AG04450 (cell line): ENCODE data around the gene SEMA6A. TPM values are rescaled to one million over a fixed set of nuclear protein-coding genes. Genes with fewer than 3 reads are reported as not detected.

Source experiments
- CTCF ChIA-PET: fragments of 300-600, 350-600 bp; formaldehyde crosslinking; extraction: SDS; loops from one replicate; lab custom pipeline; 2022; ENCODE audit warnings: antibody characterized with exemption, inconsistent platforms; lab: Charles Lee
- POLR2A ChIA-PET: fragments of 350-600 bp; formaldehyde crosslinking; extraction: SDS; loops from one replicate; lab custom pipeline; 2021; ENCODE audit warnings: antibody characterized with exemption, inconsistent platforms; lab: Yijun Ruan, JAX
- DNase-seq: peaks from one replicate; pipeline ENCODE4 v3.0.0-alpha.2; 2011; ENCODE audit warnings: low read depth, low spot score
- H3K27ac ChIP-seq: one replicate; pipeline ENCODE4 v1.5.1; 2012; ENCODE audit warnings: low read depth, low read length, control low read depth
- H3K27me3 ChIP-seq: one replicate; pipeline ENCODE4 v1.6.0; 2012; ENCODE audit warnings: low read length; ENCODE audit not compliant: control insufficient read depth, insufficient read depth
- H3K4me3 ChIP-seq: 2 replicates; pipeline ENCODE4 v1.5.1; 2011; ENCODE audit warnings: mild to moderate bottlenecking, low read depth, low read length, control low read depth
- H3K9me3 ChIP-seq: 2 replicates; pipeline ENCODE4 v1.5.1; 2012; ENCODE audit warnings: low read length; ENCODE audit not compliant: control insufficient read depth, insufficient read depth
- polyA plus RNA-seq: library from polyadenylated mRNA; depleted of rRNA; stranded (reverse); fragments of >200 nt; gene quantifications from 2 replicates; pipeline ENCODE4 v1.2.3, GENCODE V29; 2011
- TF ChIP-seq, protein P1 (sequence below): IDR thresholded peaks from 2 replicates; pipeline ENCODE4 v1.5.1; 2011; ENCODE audit warnings: low read depth, low read length, control low read depth, inconsistent platforms

The SEMA6A gene
- polyA plus RNA-seq, 1 experiment = 0.17 TPM

DNA sequence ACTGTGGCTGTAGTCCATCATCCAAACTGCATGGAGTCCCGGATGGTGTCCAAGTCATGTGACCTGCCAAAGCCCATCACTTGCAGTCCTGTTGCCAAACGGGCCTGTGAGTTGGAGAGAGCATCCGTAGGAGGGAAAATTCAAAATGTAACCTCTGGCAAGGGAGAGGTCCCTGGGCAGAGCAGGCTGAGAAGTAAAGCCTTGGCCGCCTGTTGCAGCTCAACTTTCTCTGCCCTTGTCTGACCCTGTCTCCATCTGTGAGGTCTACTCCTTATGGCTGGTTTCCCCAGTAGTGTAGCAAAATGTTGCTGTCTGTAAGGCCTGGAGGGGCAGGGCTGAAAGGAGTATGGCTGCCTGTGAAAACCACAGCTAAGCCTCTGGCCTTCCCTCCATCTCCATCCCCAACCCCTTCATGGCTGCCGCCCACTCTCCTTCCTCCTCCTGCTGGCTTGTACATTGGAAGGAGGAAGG is 163.5 kb downstream of the SEMA6A start:
- DNase-seq = no peak
- no peak overlapping the region for H3K4me3 ChIP-seq
- H3K9me3 ChIP-seq = no peaks in the 10 kb centered on the region
- H3K27ac ChIP-seq = no peak overlapping the region
- TF ChIP-seq, protein P1, sequence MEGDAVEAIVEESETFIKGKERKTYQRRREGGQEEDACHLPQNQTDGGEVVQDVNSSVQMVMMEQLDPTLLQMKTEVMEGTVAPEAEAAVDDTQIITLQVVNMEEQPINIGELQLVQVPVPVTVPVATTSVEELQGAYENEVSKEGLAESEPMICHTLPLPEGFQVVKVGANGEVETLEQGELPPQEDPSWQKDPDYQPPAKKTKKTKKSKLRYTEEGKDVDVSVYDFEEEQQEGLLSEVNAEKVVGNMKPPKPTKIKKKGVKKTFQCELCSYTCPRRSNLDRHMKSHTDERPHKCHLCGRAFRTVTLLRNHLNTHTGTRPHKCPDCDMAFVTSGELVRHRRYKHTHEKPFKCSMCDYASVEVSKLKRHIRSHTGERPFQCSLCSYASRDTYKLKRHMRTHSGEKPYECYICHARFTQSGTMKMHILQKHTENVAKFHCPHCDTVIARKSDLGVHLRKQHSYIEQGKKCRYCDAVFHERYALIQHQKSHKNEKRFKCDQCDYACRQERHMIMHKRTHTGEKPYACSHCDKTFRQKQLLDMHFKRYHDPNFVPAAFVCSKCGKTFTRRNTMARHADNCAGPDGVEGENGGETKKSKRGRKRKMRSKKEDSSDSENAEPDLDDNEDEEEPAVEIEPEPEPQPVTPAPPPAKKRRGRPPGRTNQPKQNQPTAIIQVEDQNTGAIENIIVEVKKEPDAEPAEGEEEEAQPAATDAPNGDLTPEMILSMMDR = no peak
- no peaks in the 10 kb centered on the region for H3K27me3 ChIP-seq
- ChIA-PET CTCF (no interaction called here), POLR2A (no interaction called here)

DNA sequence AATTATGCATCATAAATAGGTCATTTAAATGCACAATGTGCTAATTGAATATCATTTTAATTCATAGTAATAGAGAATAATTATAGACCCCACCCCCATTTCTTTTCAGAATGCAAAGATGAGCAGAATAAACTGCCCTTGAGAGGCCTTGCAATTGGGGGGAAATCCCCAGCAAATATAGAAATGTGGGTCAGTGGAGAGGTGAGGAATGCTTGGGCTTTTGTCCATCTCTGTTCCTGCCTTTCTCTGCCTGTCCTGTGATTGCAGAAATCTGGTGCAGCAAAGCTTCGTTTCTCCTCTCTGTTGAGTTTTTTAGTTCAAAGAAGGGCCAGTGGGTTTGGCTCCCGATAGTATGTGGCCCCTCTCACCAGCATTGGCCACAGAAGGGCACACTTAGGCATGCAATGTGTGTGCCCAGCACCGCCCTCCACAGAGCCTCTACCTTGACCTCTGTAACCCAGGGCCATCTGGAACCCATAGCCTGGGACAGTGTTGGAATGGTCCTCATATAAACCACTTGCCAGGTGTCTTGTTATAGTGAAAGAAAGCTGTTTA is 164.2 kb downstream of the SEMA6A start:
- no peak for DNase-seq
- H3K4me3 ChIP-seq = no peak overlapping the region
- no peaks in the 10 kb centered on the region for H3K27me3 ChIP-seq
- no peaks in the 10 kb centered on the region for H3K9me3 ChIP-seq
- ChIA-PET POLR2A (no interaction called here), CTCF (no interaction called here)
- TF ChIP-seq, protein P1 = no peak
- H3K27ac ChIP-seq = no peak overlapping the region

DNA sequence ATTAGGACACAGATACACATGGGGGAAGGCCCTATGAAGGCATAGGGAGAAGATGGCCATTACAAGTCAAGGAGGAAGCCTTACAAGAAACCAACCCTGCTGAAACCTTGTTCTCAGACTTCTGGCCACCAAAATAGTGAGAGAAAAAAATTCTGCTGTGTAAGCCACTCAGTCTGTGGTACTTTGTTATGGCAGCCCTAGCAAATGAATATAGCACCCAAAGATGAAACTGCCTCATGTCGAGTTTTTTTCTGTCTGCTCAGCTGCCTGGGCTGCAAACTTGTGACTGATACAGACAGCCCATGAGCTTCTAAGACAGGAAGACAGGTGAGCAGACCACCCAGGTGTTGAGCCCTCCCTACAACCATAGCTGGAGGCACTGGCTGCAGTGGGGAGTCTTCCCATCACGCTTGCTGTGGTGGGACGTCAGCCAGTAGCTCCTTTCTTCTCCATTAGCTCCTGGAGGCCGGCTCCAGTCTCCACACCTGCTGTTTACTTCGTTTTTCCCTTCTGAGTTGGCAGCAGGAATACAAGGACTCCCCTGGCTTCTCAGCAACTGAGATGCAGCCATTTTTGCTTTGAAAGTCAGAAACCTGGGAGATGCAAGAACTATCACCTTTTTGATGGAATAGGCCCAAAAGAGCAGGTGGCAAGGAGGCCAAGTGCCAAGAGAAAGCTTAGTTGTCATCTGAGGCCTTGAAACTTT is 164.9 kb downstream of the SEMA6A start:
- Histone ChIP-seq H3K27me3 (no peaks in the 10 kb centered on the region), H3K27ac (no peak overlapping the region), H3K4me3 (no peak overlapping the region), H3K9me3 (no peaks in the 10 kb centered on the region)
- DNase-seq = no peak
- ChIA-PET POLR2A (no interaction called here), CTCF (no interaction called here)
- TF ChIP-seq, protein P1 = no peak

DNA sequence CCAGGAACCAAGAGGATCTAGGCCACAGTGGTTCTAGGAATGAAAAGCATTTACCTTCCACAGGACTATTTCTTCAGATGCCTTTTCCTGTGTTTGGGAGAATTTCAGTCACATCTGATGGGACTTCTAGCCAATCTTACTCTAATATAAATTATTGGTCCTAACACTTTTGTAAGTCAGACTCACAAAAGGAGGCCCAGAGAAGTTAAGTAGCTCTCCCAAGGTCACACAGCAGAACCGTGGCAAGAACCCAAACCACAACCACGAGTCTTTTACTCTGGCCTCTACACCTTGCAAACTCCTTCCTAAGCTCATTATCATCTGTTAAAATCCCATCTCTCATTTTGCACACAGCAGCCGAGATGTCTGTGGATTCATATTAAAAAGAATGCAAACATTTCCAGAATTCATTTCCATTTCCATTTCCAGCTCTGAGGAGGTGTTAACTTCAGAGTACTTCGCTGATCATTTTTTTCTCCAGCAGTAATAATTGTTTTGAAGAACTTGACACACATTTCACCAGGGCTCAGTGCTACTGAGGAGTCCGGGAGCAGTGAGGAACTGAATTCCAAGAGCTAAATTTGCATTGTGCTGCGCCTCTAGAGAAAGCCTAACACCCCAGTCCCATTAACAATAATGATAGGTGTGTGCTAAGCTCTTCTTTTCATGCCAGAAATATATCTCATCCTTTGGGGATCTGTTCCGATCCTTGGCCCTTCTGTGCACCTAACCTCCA is 168.1 kb downstream of the SEMA6A start:
- Histone ChIP-seq H3K27ac (no peak overlapping the region), H3K9me3 (no peaks in the 10 kb centered on the region), H3K27me3 (no peaks in the 10 kb centered on the region), H3K4me3 (no peak overlapping the region)
- DNase-seq = no peak
- POLR2A ChIA-PET = no interaction called here
- CTCF ChIA-PET = no interaction called here
- TF ChIP-seq, protein P1 = no peak

DNA sequence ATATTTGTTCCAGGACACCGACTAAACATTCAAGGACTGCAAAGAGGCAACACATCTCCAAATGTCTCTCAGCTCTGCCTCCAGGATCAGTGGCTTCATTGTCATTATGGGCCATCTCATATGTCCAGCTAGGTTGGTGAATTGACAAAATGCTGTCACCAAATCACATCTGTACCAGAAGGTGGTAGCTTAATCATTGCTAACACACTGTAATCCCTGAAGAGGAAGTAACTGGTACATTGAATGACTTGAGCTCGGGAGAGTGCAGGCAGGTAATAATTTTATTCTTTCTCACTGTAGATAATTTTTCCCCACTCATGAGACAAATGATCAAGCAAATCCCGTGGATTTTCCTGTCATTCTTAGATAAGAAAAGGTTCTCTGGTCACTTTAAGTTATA is 169.8 kb downstream of the SEMA6A start:
- ChIA-PET CTCF (no interaction called here), POLR2A (no interaction called here)
- TF ChIP-seq, protein P1 = no peak
- Histone ChIP-seq H3K4me3 (no peak overlapping the region), H3K27ac (no peak overlapping the region), H3K27me3 (no peaks in the 10 kb centered on the region), H3K9me3 (no peaks in the 10 kb centered on the region)
- DNase-seq = no peak
